Endodermal cell (in vitro differentiated cells): ENCODE results near the gene PRR5. TPM values are rescaled to one million over a fixed set of nuclear protein-coding genes. Genes with fewer than 3 reads are reported as not detected.

Source experiments
- DNase-seq: peaks from one replicate; pipeline ENCODE4 v3.0.0-alpha.2; 2017
- H3K27ac ChIP-seq: 2 replicates; pipeline ENCODE4 v1.5.1; 2013; ENCODE audit warnings: mild to moderate bottlenecking, low read depth, low read length, moderate library complexity
- H3K27me3 ChIP-seq: 2 replicates; pipeline ENCODE4 v1.6.1; 2013; ENCODE audit warnings: mild to moderate bottlenecking, low read length, moderate library complexity; ENCODE audit not compliant: insufficient read depth, control insufficient read depth, poor library complexity, severe bottlenecking
- H3K36me3 ChIP-seq: 2 replicates; pipeline ENCODE4 v1.7.0; 2013; ENCODE audit warnings: mild to moderate bottlenecking, low read length, moderate library complexity; ENCODE audit not compliant: control insufficient read depth, insufficient read depth
- H3K4me1 ChIP-seq: one replicate; pipeline ENCODE4 v1.7.0; 2013; ENCODE audit warnings: low read length; ENCODE audit not compliant: control insufficient read depth, insufficient read depth
- H3K4me3 ChIP-seq: 2 replicates; pipeline ENCODE4 v1.5.1; 2013; ENCODE audit warnings: mild to moderate bottlenecking, low read length, moderate library complexity
- H3K9ac ChIP-seq: 2 replicates; pipeline ENCODE4 v1.6.1; 2013; ENCODE audit warnings: mild to moderate bottlenecking, low read length, moderate library complexity; ENCODE audit not compliant: poor library complexity, severe bottlenecking; ENCODE audit errors: extremely low read depth
- H3K9me3 ChIP-seq: 2 replicates; pipeline ENCODE4 v1.6.1; 2013; ENCODE audit warnings: mild to moderate bottlenecking, low read length, moderate library complexity; ENCODE audit not compliant: control insufficient read depth
- H3K27ac Mint-ChIP-seq: 2 replicates; pipeline ENCODE4 v1.8.0; 2020; ENCODE audit warnings: mixed read lengths
- H3K27me3 Mint-ChIP-seq: 2 replicates; pipeline ENCODE4 v1.8.0; 2021; ENCODE audit warnings: mild to moderate bottlenecking, mixed read lengths; ENCODE audit not compliant: insufficient read depth
- H3K36me3 Mint-ChIP-seq: 2 replicates; pipeline ENCODE4 v1.8.0; 2020; ENCODE audit warnings: low read depth, mixed read lengths
- H3K4me1 Mint-ChIP-seq: 2 replicates; pipeline ENCODE4 v1.8.0; 2020; ENCODE audit warnings: mixed read lengths
- H3K4me3 Mint-ChIP-seq: 2 replicates; pipeline ENCODE4 v1.8.0; 2020; ENCODE audit warnings: mild to moderate bottlenecking, moderate library complexity, mixed read lengths
- H3K9me3 Mint-ChIP-seq: 2 replicates; pipeline ENCODE4 v1.8.0; 2020; ENCODE audit warnings: mild to moderate bottlenecking, mixed read lengths
- CTCF ChIP-seq: fragments of 200-600 bp; sonication (generic); conservative IDR thresholded peaks from 2 replicates; pipeline ENCODE4 v1.5.0; 2021; ENCODE audit warnings: antibody characterized with exemption, mild to moderate bottlenecking
- WGBS, 2 experiments: methylation state at CpG; one replicate each; pipeline versions ENCODE4 v1.1.5 to v1.1.7; 2013; ENCODE audit warnings: missing lambda C conversion rate in 2 of 2, mixed read lengths in 1 of 2; ENCODE audit not compliant: insufficient coverage in 1 of 2, insufficient read length in 1 of 2; 5-methylcytosine and 5-hydroxymethylcytosine counted together
- total RNA-seq, 2 donors: library from RNA; stranded (reverse); fragmentation: NEBNext Ultra II Directional in 1 of 2; extraction: Animal tissue kit (Norgen Biotek cat#: 25700) in 1 of 2; gene quantifications; 2 replicates in 1 of 2; 3 replicates in 1 of 2; pipeline ENCODE4 v1.2.1, GENCODE V29; 2021

PRR5 gene
- total RNA-seq, 2 donors from 2014 or later: 32.0 to 37.2 TPM

DNA sequence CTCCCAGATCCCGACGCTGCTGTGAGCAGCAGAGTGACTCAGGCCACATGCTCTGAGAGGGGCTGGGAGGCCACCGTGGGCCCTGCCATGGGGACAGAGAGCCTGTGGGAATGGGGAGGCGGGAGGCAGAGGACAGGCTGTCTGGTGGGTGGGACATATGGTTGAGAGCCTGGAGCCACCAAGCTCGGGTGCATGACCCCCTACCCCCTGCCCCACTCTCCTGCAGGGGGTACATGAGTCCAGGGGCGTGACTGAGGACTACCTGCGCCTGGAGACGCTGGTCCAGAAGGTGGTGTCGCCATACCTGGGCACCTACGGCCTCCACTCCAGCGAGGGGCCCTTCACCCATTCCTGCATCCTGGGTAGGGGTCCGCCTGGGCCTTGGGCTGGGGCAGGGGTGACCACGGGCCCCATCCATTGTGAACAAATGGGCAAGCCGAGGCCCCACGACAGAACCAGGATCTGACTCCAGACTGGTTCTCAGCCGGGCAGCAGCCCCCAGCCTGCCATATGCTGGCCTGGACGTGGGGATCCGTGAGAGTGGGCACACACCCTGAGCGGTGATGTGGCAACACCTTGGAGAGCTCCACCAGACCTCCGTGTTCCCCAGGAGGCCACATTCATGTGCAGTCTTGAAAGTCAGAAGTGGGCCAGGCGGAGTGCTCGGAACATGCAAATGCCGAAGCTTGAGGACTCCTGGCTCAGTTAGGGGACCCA, 33.0 kb downstream of the PRR5 start:
- no peak for DNase-seq
- peaks cover 7% of the 10 kb centered on the region for H3K36me3 Mint-ChIP-seq
- Histone ChIP-seq H3K4me1 (peaks cover 5% of the 10 kb centered on the region), H3K9ac (no peak overlapping the region), H3K27me3 (no peaks in the 10 kb centered on the region), H3K36me3 (no peaks in the 10 kb centered on the region), H3K4me3 (no peak overlapping the region), H3K9me3 (no peaks in the 10 kb centered on the region), H3K27ac (no peak overlapping the region)
- no peaks in the 10 kb centered on the region for H3K9me3 Mint-ChIP-seq
- H3K4me1 Mint-ChIP-seq: peaks cover 11% of the 10 kb centered on the region
- no peak for TF ChIP-seq CTCF
- no peaks in the 10 kb centered on the region for H3K27me3 Mint-ChIP-seq
- no peak overlapping the region for H3K4me3 Mint-ChIP-seq
- H3K27ac Mint-ChIP-seq: no peak overlapping the region
- WGBS, 2 experiments: 85 to 87% methylated on average over 18 to 23 of the region's 23 CpGs

DNA sequence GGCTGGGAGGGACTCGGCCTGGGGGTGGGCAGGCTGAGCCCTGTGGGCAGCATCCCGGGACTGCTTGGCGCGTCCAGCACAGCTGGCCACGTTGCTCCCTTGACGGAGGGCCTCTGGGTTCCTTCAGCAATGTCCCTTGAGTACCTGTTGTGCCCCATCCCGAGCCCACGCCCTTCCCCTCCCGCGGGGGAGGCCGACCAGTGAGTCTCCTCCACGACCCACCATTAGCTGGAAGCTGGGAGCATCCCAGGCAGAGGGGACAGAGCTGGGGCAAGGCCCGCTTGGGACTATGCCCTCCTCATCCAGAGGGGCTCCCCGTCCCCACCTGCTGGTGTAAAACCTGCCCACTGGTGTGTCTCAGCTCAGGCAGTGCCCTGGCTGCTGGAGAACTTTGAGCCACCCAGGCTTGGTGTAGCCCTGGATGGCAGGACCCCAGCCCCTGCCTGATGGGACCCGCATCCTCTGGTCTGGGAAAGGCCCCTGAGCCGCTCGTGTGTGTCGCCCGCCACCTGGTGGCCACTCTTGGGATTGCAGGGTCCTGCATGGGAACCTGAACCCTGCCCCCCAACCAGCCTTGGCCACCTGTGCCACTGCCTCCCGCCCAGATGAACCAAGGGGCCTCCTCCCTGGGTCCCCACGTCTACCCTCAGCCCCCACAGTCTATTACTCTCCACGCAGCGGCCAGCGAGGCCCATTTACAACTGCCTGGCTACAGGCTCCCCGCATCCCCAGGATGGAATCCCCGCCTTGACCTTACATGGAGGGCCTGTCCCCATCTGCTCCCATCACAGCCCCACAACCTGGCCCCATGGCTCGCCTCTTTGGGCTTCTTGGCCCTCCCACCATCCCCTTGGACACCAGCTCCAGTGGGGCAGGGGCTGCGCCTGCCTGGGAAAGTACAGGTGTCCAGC, 33.8 kb downstream of the PRR5 start:
- Histone ChIP-seq H3K27ac (no peak overlapping the region), H3K4me1 (peaks cover 5% of the 10 kb centered on the region), H3K4me3 (no peak overlapping the region), H3K36me3 (no peaks in the 10 kb centered on the region), H3K9ac (no peak overlapping the region), H3K27me3 (no peaks in the 10 kb centered on the region), H3K9me3 (no peaks in the 10 kb centered on the region)
- Mint-ChIP-seq H3K36me3 (peaks cover 2% of the 10 kb centered on the region), H3K4me1 (peaks cover 11% of the 10 kb centered on the region), H3K27me3 (peaks cover 2% of the 10 kb centered on the region), H3K9me3 (no peaks in the 10 kb centered on the region), H3K27ac (no peak overlapping the region), H3K4me3 (no peak overlapping the region)
- 43 to 68% methylated on average over 13 to 28 of the region's 28 CpGs for WGBS, 2 experiments
- TF ChIP-seq CTCF: peak; percentile 98
- DNase-seq: peak; percentile 98

GRCh38 chr22:44736581-44737405, 34.8 kb downstream of the PRR5 start:
- Histone ChIP-seq H3K4me1 (peaks cover 5% of the 10 kb centered on the region), H3K27ac (no peak overlapping the region), H3K9me3 (no peaks in the 10 kb centered on the region), H3K36me3 (no peaks in the 10 kb centered on the region), H3K4me3 (no peak overlapping the region), H3K9ac (no peak overlapping the region), H3K27me3 (no peaks in the 10 kb centered on the region)
- DNase-seq: no peak
- H3K4me1 Mint-ChIP-seq: peaks cover 11% of the 10 kb centered on the region
- peaks cover 3% of the 10 kb centered on the region for H3K27me3 Mint-ChIP-seq
- H3K9me3 Mint-ChIP-seq: no peaks in the 10 kb centered on the region
- H3K27ac Mint-ChIP-seq: no peak overlapping the region
- WGBS, 2 experiments: 87 to 90% methylated on average over 40 to 52 of the region's 52 CpGs
- TF ChIP-seq CTCF: no peak
- no peaks in the 10 kb centered on the region for H3K36me3 Mint-ChIP-seq
- H3K4me3 Mint-ChIP-seq: no peak overlapping the region
